SK-N-SH treated with all-trans-retinoic acid at 6 μM for 48 hours (cell line): ENCODE results near the gene FASLG.

Experiments
- ATAC-seq: fragments of 200-7000 bp; cut with Tn5 transposase; 3 replicates; pipeline ENCODE4 v1.9.1; 2020; ENCODE audit warnings: mild to moderate bottlenecking, moderate library complexity
- ARNTL ChIP-seq: fragments of 450-650 bp; formaldehyde crosslinking; IDR thresholded peaks from 2 replicates; pipeline ENCODE4 v1.5.0; 2020; ENCODE audit warnings: low read depth, mild to moderate bottlenecking, moderate library complexity, borderline replicate concordance
- BACH2 ChIP-seq: fragments of 250-450 bp; sonication (Bioruptor Pico); IDR thresholded peaks from 2 replicates; pipeline ENCODE4 v1.9.0; 2021; ENCODE audit warnings: mild to moderate bottlenecking, borderline replicate concordance
- CSDC2 ChIP-seq: fragments of 250-450 bp; sonication (Bioruptor Pico); IDR thresholded peaks from 2 replicates; pipeline ENCODE4 v1.5.0; 2020; ENCODE audit warnings: mild to moderate bottlenecking, moderate library complexity
- ESRRG ChIP-seq: fragments of 250-450 bp; sonication (Bioruptor Pico); IDR thresholded peaks from 2 replicates; pipeline ENCODE4 v1.6.1; 2021; ENCODE audit warnings: mild to moderate bottlenecking
- GLIS3 ChIP-seq: fragments of 250-450 bp; sonication (Bioruptor Pico); IDR thresholded peaks from 2 replicates; pipeline ENCODE4 v1.5.0; 2020; ENCODE audit warnings: mild to moderate bottlenecking, moderate library complexity
- ISL1 ChIP-seq: fragments of 250-450 bp; sonication (Bioruptor Pico); IDR thresholded peaks from 2 replicates; pipeline ENCODE4 v2.1.2; 2022; ENCODE audit warnings: mild to moderate bottlenecking, moderate library complexity
- OSR1 ChIP-seq: fragments of 250-450 bp; sonication (Bioruptor Pico); IDR thresholded peaks from 2 replicates; pipeline ENCODE4 v1.8.0; 2022; ENCODE audit warnings: moderate library complexity, mild to moderate bottlenecking, inconsistent platforms
- PPARA ChIP-seq: fragments of 250-450 bp; sonication (Bioruptor Pico); IDR thresholded peaks from 2 replicates; pipeline ENCODE4 v1.5.0; 2020; ENCODE audit warnings: mild to moderate bottlenecking, borderline replicate concordance
- RARB ChIP-seq: fragments of 250-450 bp; sonication (Bioruptor Pico); IDR thresholded peaks from 2 replicates; pipeline ENCODE4 v1.8.0; 2021; ENCODE audit warnings: mild to moderate bottlenecking, moderate library complexity
- SNAI2 ChIP-seq: fragments of 250-450 bp; sonication (Bioruptor Pico); IDR thresholded peaks from 2 replicates; pipeline ENCODE4 v1.5.0; 2020; ENCODE audit warnings: mild to moderate bottlenecking, moderate library complexity
- TCF4 ChIP-seq: fragments of 250-450 bp; sonication (Bioruptor Pico); IDR thresholded peaks from 2 replicates; pipeline ENCODE4 v1.8.0; 2021; ENCODE audit warnings: mild to moderate bottlenecking, moderate library complexity, borderline replicate concordance
- ZC3H10 ChIP-seq: fragments of 250-450 bp; sonication (Bioruptor Pico); IDR thresholded peaks from 2 replicates; pipeline ENCODE4 v1.5.1; 2021; ENCODE audit warnings: mild to moderate bottlenecking, moderate library complexity
- ZFP3 ChIP-seq: fragments of 250-450 bp; sonication (Bioruptor Pico); IDR thresholded peaks from 2 replicates; pipeline ENCODE4 v1.5.0; 2020; ENCODE audit warnings: mild to moderate bottlenecking, moderate library complexity
- ZFP30 ChIP-seq: fragments of 450-650 bp; formaldehyde crosslinking; IDR thresholded peaks from 2 replicates; pipeline ENCODE4 v1.5.0; 2022; ENCODE audit warnings: mild to moderate bottlenecking, moderate library complexity
- ZNF565 ChIP-seq: fragments of 450-650 bp; formaldehyde crosslinking; conservative IDR thresholded peaks from 2 replicates; pipeline ENCODE4 v1.5.0; 2020; ENCODE audit warnings: low read depth, mild to moderate bottlenecking, moderate library complexity
- ZNF70 ChIP-seq: fragments of 450-650 bp; formaldehyde crosslinking; IDR thresholded peaks from 2 replicates; pipeline ENCODE4 v1.5.0; 2020; ENCODE audit warnings: mild to moderate bottlenecking, moderate library complexity
- ZNF8 ChIP-seq: fragments of 450-650 bp; formaldehyde crosslinking; IDR thresholded peaks from 2 replicates; pipeline ENCODE4 v1.5.0; 2020; ENCODE audit warnings: mild to moderate bottlenecking, moderate library complexity
- TF ChIP-seq, protein P1 (sequence below): fragments of 250-450 bp; sonication (Bioruptor Pico); IDR thresholded peaks from 2 replicates; pipeline ENCODE4 v1.8.0; 2021; ENCODE audit warnings: low read depth, mild to moderate bottlenecking, moderate library complexity, borderline replicate concordance
- TF ChIP-seq, protein P2 (sequence below): fragments of 250-450 bp; sonication (Bioruptor Pico); IDR thresholded peaks from 2 replicates; pipeline ENCODE4 v1.5.0; 2020; ENCODE audit warnings: mild to moderate bottlenecking, moderate library complexity
- TF ChIP-seq, protein P3 (sequence below): fragments of 250-450 bp; sonication (Bioruptor Pico); IDR thresholded peaks from 2 replicates; pipeline ENCODE4 v1.8.0; 2020; ENCODE audit warnings: mild to moderate bottlenecking, moderate library complexity, borderline replicate concordance
- TF ChIP-seq, protein P4 (sequence below): fragments of 250-450 bp; sonication (Bioruptor Pico); IDR thresholded peaks from 2 replicates; pipeline ENCODE4 v1.5.1; 2021; ENCODE audit warnings: mild to moderate bottlenecking, moderate library complexity
- TF ChIP-seq, protein P5 (sequence below): fragments of 250-450 bp; sonication (Bioruptor Pico); IDR thresholded peaks from 2 replicates; pipeline ENCODE4 v1.5.1; 2020; ENCODE audit warnings: low read depth, mild to moderate bottlenecking, moderate library complexity

Gene FASLG

DNA sequence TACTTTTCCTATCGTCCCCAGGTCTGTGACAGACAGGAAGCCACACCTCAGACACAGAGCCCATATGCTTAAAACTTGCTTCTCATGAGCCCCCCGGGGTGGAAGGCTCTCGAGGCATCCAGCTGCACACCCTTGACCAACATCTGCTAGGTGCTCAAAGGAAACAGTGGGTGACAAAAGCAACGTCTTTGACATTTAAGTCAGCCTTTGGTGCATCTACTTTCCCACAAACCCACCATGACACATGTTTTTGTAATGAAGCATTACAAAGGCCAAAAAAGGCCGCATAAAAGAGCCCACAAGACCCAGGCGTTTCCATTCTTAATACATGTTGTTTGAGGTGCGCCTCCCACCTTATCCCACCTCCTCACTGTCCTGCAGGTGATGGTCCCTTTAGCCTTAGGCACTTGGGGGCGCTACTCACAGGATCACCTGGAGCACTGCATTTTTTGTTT lies 11.8 kb upstream of the FASLG start:
- ATAC-seq, result no peak
- TF ChIP-seq, protein P1, sequence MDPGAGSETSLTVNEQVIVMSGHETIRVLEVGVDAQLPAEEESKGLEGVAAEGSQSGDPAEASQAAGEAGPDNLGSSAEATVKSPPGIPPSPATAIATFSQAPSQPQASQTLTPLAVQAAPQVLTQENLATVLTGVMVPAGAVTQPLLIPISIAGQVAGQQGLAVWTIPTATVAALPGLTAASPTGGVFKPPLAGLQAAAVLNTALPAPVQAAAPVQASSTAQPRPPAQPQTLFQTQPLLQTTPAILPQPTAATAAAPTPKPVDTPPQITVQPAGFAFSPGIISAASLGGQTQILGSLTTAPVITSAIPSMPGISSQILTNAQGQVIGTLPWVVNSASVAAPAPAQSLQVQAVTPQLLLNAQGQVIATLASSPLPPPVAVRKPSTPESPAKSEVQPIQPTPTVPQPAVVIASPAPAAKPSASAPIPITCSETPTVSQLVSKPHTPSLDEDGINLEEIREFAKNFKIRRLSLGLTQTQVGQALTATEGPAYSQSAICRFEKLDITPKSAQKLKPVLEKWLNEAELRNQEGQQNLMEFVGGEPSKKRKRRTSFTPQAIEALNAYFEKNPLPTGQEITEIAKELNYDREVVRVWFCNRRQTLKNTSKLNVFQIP (CRISPR knock-in tag), result no peak
- TF ChIP-seq ZNF8 (CRISPR knock-in tag) (no peak), CSDC2 (no peak), ZNF565 (CRISPR knock-in tag) (no peak), SNAI2 (CRISPR knock-in tag) (no peak), ZFP30 (no peak), ESRRG (CRISPR knock-in tag) (no peak), ZC3H10 (no peak), PPARA (CRISPR knock-in tag) (no peak), BACH2 (CRISPR knock-in tag) (no peak)

DNA sequence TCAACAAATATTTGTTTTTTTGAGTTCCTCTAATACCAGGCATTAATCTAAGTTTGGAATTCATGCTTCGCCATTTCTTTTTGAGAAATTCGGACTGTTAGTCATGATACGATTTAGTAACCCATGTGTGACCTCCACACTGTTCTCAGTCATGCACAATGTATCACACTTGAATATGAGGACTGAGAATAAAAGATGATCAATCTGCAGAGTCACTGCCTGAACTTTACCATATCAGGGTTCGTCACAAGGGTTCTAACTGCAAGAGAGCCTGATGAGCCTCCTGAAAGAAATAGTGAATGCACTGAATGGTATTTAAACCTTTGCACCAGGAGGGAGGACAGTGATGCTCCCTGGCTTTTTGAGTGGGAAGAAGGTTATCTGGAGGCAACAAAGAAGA lies 10.9 kb upstream of the FASLG start:
- TF ChIP-seq, protein P2, sequence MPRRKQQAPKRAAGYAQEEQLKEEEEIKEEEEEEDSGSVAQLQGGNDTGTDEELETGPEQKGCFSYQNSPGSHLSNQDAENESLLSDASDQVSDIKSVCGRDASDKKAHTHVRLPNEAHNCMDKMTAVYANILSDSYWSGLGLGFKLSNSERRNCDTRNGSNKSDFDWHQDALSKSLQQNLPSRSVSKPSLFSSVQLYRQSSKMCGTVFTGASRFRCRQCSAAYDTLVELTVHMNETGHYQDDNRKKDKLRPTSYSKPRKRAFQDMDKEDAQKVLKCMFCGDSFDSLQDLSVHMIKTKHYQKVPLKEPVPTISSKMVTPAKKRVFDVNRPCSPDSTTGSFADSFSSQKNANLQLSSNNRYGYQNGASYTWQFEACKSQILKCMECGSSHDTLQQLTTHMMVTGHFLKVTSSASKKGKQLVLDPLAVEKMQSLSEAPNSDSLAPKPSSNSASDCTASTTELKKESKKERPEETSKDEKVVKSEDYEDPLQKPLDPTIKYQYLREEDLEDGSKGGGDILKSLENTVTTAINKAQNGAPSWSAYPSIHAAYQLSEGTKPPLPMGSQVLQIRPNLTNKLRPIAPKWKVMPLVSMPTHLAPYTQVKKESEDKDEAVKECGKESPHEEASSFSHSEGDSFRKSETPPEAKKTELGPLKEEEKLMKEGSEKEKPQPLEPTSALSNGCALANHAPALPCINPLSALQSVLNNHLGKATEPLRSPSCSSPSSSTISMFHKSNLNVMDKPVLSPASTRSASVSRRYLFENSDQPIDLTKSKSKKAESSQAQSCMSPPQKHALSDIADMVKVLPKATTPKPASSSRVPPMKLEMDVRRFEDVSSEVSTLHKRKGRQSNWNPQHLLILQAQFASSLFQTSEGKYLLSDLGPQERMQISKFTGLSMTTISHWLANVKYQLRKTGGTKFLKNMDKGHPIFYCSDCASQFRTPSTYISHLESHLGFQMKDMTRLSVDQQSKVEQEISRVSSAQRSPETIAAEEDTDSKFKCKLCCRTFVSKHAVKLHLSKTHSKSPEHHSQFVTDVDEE, result no peak
- TF ChIP-seq, protein P3, sequence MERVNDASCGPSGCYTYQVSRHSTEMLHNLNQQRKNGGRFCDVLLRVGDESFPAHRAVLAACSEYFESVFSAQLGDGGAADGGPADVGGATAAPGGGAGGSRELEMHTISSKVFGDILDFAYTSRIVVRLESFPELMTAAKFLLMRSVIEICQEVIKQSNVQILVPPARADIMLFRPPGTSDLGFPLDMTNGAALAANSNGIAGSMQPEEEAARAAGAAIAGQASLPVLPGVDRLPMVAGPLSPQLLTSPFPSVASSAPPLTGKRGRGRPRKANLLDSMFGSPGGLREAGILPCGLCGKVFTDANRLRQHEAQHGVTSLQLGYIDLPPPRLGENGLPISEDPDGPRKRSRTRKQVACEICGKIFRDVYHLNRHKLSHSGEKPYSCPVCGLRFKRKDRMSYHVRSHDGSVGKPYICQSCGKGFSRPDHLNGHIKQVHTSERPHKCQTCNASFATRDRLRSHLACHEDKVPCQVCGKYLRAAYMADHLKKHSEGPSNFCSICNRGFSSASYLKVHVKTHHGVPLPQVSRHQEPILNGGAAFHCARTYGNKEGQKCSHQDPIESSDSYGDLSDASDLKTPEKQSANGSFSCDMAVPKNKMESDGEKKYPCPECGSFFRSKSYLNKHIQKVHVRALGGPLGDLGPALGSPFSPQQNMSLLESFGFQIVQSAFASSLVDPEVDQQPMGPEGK (CRISPR knock-in tag), result no peak
- TF ChIP-seq ZNF565 (CRISPR knock-in tag) (no peak), CSDC2 (no peak), TCF4 (CRISPR knock-in tag) (no peak), ESRRG (CRISPR knock-in tag) (no peak), ARNTL (CRISPR knock-in tag) (no peak), ZFP3 (no peak), ZC3H10 (no peak)
- TF ChIP-seq, protein P4, sequence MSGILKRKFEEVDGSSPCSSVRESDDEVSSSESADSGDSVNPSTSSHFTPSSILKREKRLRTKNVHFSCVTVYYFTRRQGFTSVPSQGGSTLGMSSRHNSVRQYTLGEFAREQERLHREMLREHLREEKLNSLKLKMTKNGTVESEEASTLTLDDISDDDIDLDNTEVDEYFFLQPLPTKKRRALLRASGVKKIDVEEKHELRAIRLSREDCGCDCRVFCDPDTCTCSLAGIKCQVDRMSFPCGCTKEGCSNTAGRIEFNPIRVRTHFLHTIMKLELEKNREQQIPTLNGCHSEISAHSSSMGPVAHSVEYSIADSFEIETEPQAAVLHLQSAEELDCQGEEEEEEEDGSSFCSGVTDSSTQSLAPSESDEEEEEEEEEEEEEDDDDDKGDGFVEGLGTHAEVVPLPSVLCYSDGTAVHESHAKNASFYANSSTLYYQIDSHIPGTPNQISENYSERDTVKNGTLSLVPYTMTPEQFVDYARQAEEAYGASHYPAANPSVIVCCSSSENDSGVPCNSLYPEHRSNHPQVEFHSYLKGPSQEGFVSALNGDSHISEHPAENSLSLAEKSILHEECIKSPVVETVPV (CRISPR knock-in tag), result no peak
- no peak for ATAC-seq

DNA sequence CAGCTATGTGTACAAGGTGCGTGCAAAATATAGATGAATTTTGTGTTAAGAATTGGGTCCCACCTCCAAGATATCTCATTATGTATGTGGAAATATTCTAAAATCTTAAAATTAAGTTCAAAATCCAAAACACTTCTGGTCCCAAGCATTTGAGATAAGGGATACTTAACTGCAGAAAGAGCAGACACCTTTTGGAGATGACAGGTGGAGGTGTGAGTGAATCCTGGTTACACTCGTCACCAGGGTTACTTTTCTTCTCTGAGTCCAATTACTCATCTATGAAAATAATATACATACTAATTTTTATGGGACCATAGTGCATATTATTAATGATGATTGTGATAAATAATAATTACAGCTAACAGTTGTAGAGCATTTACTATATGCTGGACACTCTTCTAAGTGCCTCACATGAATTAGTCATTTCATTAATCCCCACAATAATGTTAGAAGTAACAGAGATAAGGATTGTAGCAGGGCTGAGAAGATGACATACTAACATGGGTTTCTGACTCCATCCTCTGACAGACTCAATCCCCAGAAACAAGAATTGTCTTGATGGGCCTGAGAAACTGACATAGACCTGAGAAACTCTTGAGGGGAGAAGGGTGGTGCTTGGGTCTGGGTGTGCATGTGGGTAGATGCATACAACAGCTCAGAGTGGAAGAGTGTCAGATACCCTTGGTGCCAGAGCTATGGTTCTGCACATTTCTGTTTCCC lies 8.3 kb upstream of the FASLG start:
- no peak for TF ChIP-seq OSR1 (CRISPR knock-in tag)
- no peak for TF ChIP-seq ZNF70 (CRISPR knock-in tag)
- TF ChIP-seq ISL1 (CRISPR knock-in tag), result no peak
- TF ChIP-seq, protein P5, sequence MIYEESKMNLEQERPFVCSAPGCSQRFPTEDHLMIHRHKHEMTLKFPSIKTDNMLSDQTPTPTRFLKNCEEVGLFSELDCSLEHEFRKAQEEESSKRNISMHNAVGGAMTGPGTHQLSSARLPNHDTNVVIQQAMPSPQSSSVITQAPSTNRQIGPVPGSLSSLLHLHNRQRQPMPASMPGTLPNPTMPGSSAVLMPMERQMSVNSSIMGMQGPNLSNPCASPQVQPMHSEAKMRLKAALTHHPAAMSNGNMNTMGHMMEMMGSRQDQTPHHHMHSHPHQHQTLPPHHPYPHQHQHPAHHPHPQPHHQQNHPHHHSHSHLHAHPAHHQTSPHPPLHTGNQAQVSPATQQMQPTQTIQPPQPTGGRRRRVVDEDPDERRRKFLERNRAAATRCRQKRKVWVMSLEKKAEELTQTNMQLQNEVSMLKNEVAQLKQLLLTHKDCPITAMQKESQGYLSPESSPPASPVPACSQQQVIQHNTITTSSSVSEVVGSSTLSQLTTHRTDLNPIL, result no peak
- no peak for TF ChIP-seq TCF4 (CRISPR knock-in tag)
- no peak for TF ChIP-seq ARNTL (CRISPR knock-in tag)
- TF ChIP-seq GLIS3, result no peak
- no peak for TF ChIP-seq RARB
- TF ChIP-seq ZC3H10, result no peak
- TF ChIP-seq, all 23 proteins: peak for 0
- no peak for ATAC-seq
